Tibial nerve (tissue), 4 donors: ENCODE results near the gene ALPL. TPM values are rescaled to one million over a fixed set of nuclear protein-coding genes. Genes with fewer than 3 reads are reported as not detected.

Experiments
- DNase-seq, 2 donors: peaks; one replicate each; pipeline ENCODE4 v3.0.0-alpha.2; 2019; ENCODE audit warnings: low spot score in 2 of 2
- H3K27ac ChIP-seq, 4 donors: fragments of 200-600 bp; sonication (generic) in 3 of 4; one replicate each; pipeline ENCODE4 v1.5.1; 2017 to 2019; ENCODE audit warnings: mild to moderate bottlenecking in 1 of 4
- H3K27me3 ChIP-seq, 2 donors: fragments of 200-600 bp; sonication (generic) in 1 of 2; one replicate each; pipeline versions ENCODE4 v1.5.1 to v1.6.0; 2017 to 2019
- H3K36me3 ChIP-seq, 3 donors: fragments of 200-600 bp; sonication (generic); one replicate each; pipeline ENCODE4 v1.5.1; 2018 to 2019
- H3K4me1 ChIP-seq, 4 donors: fragments of 200-600 bp; sonication (generic) in 3 of 4; one replicate each; pipeline ENCODE4 v1.5.1; 2017 to 2019
- H3K4me3 ChIP-seq, 4 donors: fragments of 200-600 bp; sonication (generic) in 3 of 4; one replicate each; pipeline ENCODE4 v1.5.1; 2017 to 2019; ENCODE audit warnings: mild to moderate bottlenecking in 1 of 4, moderate library complexity in 1 of 4
- H3K9me3 ChIP-seq, 4 donors: fragments of 200-600 bp; sonication (generic) in 3 of 4; one replicate each; pipeline ENCODE4 v1.5.1; 2017 to 2019
- EP300 ChIP-seq, 2 donors: sonication (generic); formaldehyde crosslinking; IDR thresholded peaks; one replicate each; pipeline ENCODE4 v1.6.1; 2017; ENCODE audit warnings: antibody characterized with exemption in 2 of 2, mild to moderate bottlenecking in 1 of 2
- POLR2A ChIP-seq, 2 donors: fragments of 450-650 bp; IDR thresholded peaks; one replicate each; pipeline ENCODE4 v1.6.1; 2017; ENCODE audit warnings: antibody characterized with exemption in 2 of 2, mild to moderate bottlenecking in 2 of 2, moderate library complexity in 2 of 2
- WGBS, 2 donors: methylation state at CpG; one replicate each; pipeline ENCODE4 v1.1.5; 2018; 5-methylcytosine and 5-hydroxymethylcytosine counted together
- total RNA-seq, 4 donors: library from RNA; depleted of rRNA; stranded (reverse); fragments of >200 nt; gene quantifications; one replicate each; pipeline ENCODE4 v1.1.0, GENCODE V29; 2016
- TF ChIP-seq, protein P1 (sequence below), 5 experiments: fragments of 200-600 bp in 3 of 5; fragments of 450-650 bp in 2 of 5; sonication (generic) in 3 of 5; IDR thresholded peaks; one replicate each; pipeline ENCODE4 v1.5.1; 2016 to 2019; ENCODE audit warnings: antibody characterized with exemption in 5 of 5, mild to moderate bottlenecking in 3 of 5, moderate library complexity in 2 of 5

Gene ALPL
- total RNA-seq, 4 donors from 2014 or later = 3.9 to 19.2 (median 7.5) TPM

GRCh38 chr1:21594501-21594900 lies 85.3 kb downstream of the ALPL start:
- Histone ChIP-seq H3K4me3 (no peak overlapping the region), H3K4me1 (peaks cover 0 to 15% (median 0%) of the 10 kb centered on the region in 4 donors), H3K27ac (no peak overlapping the region), H3K9me3 (no peaks in the 10 kb centered on the region), H3K36me3 (peaks cover 0 to 22% (median 0%) of the 10 kb centered on the region in 3 donors), H3K27me3 (peaks cover 0 to 23% of the 10 kb centered on the region in 2 donors)
- 55 to 63% methylated on average over 11 of the region's 11 CpGs for WGBS, 2 donors
- no peak for DNase-seq
- TF ChIP-seq EP300 (IDR thresholded peaks at IDR 0.05) (no peak), POLR2A (IDR thresholded peaks at IDR 0.05) (no peak)
- TF ChIP-seq, protein P1, sequence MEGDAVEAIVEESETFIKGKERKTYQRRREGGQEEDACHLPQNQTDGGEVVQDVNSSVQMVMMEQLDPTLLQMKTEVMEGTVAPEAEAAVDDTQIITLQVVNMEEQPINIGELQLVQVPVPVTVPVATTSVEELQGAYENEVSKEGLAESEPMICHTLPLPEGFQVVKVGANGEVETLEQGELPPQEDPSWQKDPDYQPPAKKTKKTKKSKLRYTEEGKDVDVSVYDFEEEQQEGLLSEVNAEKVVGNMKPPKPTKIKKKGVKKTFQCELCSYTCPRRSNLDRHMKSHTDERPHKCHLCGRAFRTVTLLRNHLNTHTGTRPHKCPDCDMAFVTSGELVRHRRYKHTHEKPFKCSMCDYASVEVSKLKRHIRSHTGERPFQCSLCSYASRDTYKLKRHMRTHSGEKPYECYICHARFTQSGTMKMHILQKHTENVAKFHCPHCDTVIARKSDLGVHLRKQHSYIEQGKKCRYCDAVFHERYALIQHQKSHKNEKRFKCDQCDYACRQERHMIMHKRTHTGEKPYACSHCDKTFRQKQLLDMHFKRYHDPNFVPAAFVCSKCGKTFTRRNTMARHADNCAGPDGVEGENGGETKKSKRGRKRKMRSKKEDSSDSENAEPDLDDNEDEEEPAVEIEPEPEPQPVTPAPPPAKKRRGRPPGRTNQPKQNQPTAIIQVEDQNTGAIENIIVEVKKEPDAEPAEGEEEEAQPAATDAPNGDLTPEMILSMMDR (IDR thresholded peaks at IDR 0.05) = no peak

- TF ChIP-seq, protein P1 (IDR thresholded peaks at IDR 0.05) = peak; percentile 27 to 61 (median 46)
- TF ChIP-seq POLR2A (IDR thresholded peaks at IDR 0.05) (no peak), EP300 (IDR thresholded peaks at IDR 0.05) (no peak)
- Histone ChIP-seq H3K27me3 (peaks cover 0 to 18% of the 10 kb centered on the region in 2 donors), H3K4me3 (no peak overlapping the region), H3K27ac (no peak overlapping the region), H3K4me1 (peaks cover 0 to 11% (median 0%) of the 10 kb centered on the region in 4 donors), H3K36me3 (peaks cover 0 to 23% (median 0%) of the 10 kb centered on the region in 3 donors), H3K9me3 (no peaks in the 10 kb centered on the region)
- DNase-seq = peak; percentile 26 to 48
- 56 to 60% methylated on average over 26 of the region's 26 CpGs for WGBS, 2 donors
Observed at GRCh38 chr1:21594935-21595897, 86.0 kb downstream of the ALPL start.

- TF ChIP-seq POLR2A (IDR thresholded peaks at IDR 0.05) (no peak), EP300 (IDR thresholded peaks at IDR 0.05) (no peak)
- TF ChIP-seq, protein P1 (IDR thresholded peaks at IDR 0.05) = no peak
- 71 to 84% methylated on average over 11 of the region's 11 CpGs for WGBS, 2 donors
- H3K27ac ChIP-seq = no peak overlapping the region
- no peaks in the 10 kb centered on the region for H3K9me3 ChIP-seq
- peaks cover 0 to 2% (median 0%) of the 10 kb centered on the region in 4 donors for H3K4me1 ChIP-seq
- H3K36me3 ChIP-seq = peaks cover 0 to 23% (median 0%) of the 10 kb centered on the region in 3 donors
- no peak for DNase-seq
- no peak overlapping the region for H3K4me3 ChIP-seq
- peaks cover 0 to 8% of the 10 kb centered on the region in 2 donors for H3K27me3 ChIP-seq
Observed at GRCh38 chr1:21596174-21596573, 87.0 kb downstream of the ALPL start.

GRCh38 chr1:21596628-21597027 lies 87.4 kb downstream of the ALPL start:
- Histone ChIP-seq H3K27me3 (peaks cover 0 to 3% of the 10 kb centered on the region in 2 donors), H3K36me3 (peaks cover 0 to 23% (median 0%) of the 10 kb centered on the region in 3 donors), H3K27ac (no peak overlapping the region), H3K4me1 (no peaks in the 10 kb centered on the region), H3K4me3 (no peak overlapping the region), H3K9me3 (no peaks in the 10 kb centered on the region)
- DNase-seq = no peak
- TF ChIP-seq EP300 (IDR thresholded peaks at IDR 0.05) (no peak), POLR2A (IDR thresholded peaks at IDR 0.05) (no peak)
- TF ChIP-seq, protein P1 (IDR thresholded peaks at IDR 0.05) = no peak
- WGBS, 2 donors = 60 to 70% methylated on average over 2 of the region's 2 CpGs

- no peak for DNase-seq
- H3K27me3 ChIP-seq = no peaks in the 10 kb centered on the region
- peaks cover 0 to 34% (median 0%) of the 10 kb centered on the region in 3 donors for H3K36me3 ChIP-seq
- H3K27ac ChIP-seq = no peak overlapping the region
- no peaks in the 10 kb centered on the region for H3K9me3 ChIP-seq
- no peak for TF ChIP-seq POLR2A (IDR thresholded peaks at IDR 0.05)
- H3K4me1 ChIP-seq = no peaks in the 10 kb centered on the region
- no peak overlapping the region for H3K4me3 ChIP-seq
- WGBS, 2 donors = 74 to 88% methylated on average over 10 to 19 of the region's 19 CpGs
Observed at GRCh38 chr1:21597753-21598152, 88.5 kb downstream of the ALPL start.
